HG02938 (cell line): ENCODE data around the gene SYCP2.
"Not testable (repeated sequence)": the region's sequence is repeated elsewhere in the genome, so short reads cannot be mapped to it uniquely, and the experiment has no call there.

Experiments used
- ATAC-seq: cut with Tn5 transposase; IDR thresholded peaks from one replicate; pipeline ENCODE4 v1.9.1; 2021; ENCODE audit warnings: mild to moderate bottlenecking, moderate library complexity; ENCODE audit not compliant: unreplicated experiment

SYCP2 gene, protein sequence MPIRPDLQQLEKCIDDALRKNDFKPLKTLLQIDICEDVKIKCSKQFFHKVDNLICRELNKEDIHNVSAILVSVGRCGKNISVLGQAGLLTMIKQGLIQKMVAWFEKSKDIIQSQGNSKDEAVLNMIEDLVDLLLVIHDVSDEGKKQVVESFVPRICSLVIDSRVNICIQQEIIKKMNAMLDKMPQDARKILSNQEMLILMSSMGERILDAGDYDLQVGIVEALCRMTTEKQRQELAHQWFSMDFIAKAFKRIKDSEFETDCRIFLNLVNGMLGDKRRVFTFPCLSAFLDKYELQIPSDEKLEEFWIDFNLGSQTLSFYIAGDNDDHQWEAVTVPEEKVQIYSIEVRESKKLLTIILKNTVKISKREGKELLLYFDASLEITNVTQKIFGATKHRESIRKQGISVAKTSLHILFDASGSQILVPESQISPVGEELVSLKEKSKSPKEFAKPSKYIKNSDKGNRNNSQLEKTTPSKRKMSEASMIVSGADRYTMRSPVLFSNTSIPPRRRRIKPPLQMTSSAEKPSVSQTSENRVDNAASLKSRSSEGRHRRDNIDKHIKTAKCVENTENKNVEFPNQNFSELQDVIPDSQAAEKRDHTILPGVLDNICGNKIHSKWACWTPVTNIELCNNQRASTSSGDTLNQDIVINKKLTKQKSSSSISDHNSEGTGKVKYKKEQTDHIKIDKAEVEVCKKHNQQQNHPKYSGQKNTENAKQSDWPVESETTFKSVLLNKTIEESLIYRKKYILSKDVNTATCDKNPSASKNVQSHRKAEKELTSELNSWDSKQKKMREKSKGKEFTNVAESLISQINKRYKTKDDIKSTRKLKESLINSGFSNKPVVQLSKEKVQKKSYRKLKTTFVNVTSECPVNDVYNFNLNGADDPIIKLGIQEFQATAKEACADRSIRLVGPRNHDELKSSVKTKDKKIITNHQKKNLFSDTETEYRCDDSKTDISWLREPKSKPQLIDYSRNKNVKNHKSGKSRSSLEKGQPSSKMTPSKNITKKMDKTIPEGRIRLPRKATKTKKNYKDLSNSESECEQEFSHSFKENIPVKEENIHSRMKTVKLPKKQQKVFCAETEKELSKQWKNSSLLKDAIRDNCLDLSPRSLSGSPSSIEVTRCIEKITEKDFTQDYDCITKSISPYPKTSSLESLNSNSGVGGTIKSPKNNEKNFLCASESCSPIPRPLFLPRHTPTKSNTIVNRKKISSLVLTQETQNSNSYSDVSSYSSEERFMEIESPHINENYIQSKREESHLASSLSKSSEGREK (N-terminal part only)

DNA sequence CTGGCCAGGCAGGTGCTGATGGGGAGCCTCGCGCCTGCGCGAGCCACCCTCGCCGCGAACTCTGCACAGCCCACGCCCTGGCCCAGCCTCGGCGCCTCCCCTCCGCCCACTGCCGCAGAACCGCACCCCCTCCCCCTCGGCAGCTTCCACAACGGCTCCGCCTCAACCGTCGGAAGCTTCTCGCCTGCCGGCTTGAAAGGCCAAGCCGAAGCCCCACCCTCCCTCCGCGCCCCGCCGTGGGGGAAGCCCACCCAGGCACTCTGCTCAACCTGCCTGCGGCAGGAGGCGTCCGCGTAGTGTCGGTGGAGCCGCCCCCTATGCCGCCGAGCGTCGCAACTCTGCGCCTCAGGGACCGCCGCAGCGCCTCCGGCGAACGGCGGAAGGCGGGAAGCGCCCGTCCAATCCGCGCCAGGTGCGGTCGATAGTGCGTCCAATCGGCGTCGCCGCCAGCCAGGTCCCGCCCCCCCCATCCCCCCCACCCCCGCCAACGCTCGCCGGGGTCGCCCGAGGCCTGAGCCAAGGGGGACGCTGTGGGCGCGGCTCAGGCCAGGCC, at the start of gene SYCP2:
Gene SYCP2, minus strand, starts transcription at position 342 of the 553 bp plus-strand sequence. CDS start 11,224 bp downstream, outside the sequence.
- peak; percentile 8 for ATAC-seq

DNA sequence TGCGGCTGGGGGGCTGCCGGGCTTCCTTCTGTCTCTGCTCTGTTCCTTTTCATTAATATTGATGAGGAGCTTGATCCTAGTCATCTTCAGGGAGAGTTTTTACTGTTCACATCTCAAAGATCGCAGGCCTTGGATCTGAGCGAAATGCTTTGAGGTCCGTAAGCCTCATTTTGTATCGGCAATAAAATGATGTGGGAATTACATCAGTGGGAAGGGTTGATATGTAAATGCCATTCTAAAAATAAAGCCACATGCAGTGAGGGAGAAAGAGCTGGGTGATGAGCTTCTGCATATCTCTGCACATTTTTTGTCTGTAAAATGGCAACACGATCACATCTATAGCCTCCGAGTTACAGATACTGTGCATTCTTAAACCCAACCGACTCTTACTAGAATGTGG, 49.6 kb upstream of the SYCP2 start:
- ATAC-seq: no peak

DNA sequence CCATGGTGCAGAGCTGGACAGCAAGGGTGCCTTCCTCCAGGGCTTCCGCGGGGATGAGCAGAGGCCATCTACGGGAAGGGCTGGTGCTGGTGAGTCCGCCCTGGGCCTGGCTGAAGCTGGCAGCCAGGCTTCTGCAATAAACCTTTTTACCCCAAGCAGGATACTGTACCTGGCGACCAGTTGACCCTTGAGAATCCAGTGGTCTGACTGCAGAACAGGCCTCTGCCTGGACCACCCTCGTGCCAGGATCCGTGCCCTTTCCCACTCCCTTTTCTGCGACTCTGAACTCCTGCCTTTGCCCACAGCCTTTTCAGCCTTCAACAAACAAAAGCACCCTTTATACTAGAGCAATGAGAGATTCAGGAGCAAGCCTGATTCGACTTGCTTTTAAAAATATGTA, 43.6 kb upstream of the SYCP2 start:
- ATAC-seq: no peak

DNA sequence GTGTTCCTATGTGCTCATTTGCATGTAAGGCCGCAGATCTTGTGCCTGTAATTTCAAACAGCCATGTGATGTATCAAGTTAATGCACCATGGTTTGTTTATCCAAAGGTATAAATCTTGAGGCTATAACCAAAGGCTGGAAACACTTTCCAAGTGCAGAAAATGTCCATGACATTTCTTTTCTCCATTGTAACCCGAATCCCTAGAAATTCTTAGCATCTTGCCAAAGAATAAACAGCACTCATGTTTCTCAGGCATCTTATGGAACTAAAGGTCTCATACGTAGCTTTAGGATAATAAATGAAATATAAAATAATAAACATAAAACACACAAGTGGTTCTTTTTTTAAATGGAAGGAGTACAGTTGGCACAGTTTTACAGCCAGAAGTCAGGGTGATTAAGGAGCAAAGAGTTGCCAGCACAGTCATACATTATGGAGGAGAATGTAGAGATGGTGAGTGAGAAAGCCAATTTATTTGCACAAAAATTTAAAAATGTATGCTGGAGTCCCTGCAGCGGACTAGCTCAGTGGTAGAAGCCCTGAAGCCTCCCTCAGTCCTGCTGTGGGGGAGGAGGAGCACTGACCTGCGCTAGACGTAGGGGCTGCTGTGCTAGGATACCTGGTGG, 42.8 kb upstream of the SYCP2 start:
- no peak for ATAC-seq

DNA sequence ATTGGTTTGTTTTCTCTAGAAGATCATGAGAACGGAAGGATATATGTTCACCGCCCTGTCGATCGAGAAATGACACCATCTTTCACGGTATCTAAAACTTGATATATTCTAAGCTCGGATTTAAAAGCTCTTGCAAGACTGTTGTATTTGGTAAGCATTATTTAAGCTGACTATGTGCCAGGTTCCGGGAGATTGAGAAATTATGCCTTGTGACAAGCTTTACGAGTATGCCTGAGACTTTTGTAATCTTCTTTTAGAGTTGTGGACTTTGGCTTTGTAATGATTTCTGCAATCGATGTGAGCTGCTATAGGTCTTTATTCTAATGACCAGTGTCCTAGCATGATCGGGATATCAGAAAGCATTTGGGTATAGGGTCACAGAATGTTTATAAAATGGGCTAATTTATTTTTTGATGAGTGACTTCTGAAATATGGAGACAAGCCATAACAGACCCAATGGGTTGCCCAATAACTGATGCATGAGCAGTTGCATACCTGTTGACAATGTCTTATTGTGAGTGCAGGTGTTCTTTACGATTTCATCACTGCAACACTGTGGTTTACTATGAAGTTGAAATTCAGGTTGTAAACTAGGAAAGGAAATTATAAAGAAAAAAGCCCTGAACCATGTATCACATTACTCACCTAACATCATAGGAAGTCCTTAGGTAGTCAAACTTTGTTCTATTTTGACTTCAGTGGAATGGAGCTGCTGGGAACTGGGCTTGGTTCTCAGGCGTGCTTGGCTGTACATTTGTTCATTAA, 38.8 kb upstream of the SYCP2 start:
- no peak for ATAC-seq

DNA sequence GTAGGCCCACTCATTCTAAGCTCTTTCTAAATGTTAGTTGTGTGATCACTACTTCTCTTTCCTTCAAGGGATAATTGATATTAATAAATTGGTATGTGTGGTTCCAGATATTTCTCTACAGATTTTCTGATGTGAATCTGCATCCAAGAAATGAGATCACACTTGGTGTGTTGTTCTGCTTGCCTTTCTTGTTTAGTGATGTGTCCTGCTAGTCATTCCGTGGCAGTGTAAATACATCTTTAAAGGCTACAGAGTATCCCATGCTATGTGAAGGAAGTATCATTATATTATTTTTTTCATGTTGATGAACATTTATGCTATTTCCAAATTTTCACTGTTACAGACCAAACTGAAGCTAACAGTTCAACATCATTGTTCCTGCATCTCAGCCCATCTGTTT, 38.0 kb upstream of the SYCP2 start:
- ATAC-seq: no peak

DNA sequence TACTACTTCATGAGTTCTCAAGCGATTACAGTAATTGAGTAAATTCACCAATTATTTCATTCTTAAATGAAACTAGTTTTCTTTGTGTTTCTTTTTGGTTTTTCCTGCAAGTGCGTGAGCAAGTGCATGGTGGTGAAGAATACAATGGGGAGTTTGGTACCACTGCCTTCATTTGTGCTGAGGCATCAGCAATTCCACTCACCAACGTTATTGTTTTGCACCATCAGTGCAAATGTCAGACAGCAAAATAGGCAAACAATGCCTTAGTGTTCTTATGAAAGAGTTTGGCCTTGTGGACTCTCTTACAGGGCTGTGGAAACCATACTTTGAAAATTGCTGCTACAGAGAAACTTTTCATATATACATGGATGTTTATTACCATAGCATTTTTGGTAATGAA, 33.0 kb upstream of the SYCP2 start:
- no peak for ATAC-seq

DNA sequence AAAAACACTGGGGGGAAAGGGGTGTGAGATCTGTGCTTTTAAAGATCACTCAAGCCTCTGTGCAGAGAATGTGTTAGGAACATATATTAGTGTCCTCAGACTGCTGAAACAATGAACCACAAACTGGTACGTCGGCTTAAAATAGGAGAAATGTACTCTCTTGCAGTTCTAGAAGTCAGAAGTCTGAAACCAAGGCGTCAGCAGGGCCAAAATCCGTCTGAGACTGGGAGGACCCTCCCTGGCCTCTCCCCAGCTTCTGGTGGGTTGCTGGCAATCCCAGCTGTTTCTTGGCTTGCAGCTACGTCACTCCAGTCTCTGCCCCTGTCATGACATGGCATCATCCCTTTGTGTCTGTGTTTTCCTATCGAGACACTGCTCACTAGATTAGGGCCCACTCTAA, 28.7 kb upstream of the SYCP2 start:
- no peak for ATAC-seq

DNA sequence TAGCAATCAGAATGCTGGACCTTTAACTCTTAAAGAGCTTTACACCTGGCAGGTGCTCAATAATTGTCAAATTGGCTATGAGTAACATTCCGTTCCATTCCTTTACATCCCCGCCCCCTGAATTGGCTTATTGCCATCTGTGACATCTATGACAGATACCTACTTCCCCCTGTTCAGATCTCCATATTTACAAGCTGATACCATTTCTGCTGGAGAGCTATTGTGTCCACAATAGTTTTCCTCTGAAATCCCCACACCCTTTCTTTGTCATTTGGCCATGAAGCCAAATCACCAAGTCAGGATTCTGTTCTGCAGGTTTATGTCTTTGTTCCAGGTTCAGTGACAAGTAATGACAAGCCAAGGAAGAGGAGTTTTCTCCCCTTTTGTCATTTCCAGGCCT, 28.0 kb upstream of the SYCP2 start:
- no peak for ATAC-seq

DNA sequence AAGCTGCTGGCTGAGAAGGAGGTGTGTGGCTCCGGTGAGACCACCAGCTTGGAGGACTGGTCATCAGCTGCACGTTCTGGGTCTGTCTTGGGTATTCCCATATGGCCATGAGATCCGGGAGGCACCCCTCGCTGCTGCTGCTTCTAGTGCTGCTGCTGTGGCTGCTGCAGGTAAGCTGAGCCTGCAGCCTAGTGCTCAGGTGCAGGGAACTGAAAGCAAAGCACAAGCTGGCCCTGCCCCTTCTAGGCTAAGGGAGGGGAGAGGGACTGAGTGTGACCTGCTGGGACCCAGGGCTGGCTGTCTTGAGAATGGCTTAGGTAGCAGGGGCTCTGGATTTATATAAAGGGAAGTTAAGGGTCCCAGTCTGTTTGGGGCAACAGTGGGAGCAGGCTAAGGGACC, 25.2 kb upstream of the SYCP2 start:
- ATAC-seq: no peak

DNA sequence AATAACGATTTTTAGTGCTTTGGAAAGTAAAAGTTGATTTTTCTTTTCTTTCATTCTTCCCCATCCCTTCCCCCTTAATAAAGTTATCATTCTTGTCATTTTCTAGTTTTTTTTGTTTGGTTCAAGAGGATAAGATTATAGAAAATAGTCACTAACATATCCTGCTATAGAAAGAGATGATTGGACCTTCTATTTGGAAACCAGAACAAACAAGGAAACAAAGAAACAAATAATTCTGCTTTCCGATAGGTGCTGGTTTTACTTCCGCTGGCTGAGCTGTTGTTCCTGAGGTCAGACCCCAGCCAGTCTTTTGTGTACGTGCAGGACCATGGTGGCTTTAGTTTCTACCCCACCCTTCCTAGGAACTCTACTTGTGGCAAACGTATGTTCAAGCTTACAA, 24.7 kb upstream of the SYCP2 start, which contains the start of gene CDH26:
Gene CDH26, plus strand, starts transcription at position 301 of the 400 bp plus-strand sequence. CDS start 304 bp downstream, outside the sequence.
- no peak for ATAC-seq

DNA sequence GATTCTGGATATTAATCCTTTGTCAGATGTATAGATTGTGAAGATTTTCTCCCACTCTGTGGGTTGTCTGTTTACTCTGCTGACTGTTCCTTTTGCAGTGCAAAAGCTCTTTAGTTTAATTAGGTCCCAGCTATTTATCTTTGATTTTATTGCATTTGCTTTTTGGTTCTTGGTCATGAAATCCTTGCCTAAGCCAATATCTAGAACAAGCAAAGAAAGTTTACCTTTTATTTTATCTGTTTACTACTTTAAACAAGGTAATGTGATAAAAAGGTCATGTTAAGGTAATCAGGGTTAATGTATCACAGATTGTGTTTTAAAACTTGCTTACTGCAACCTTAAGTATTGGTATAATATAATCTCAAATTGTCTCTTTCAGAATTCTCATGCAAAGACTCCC, 24.1 kb upstream of the SYCP2 start:
- ATAC-seq: not testable (repeated sequence)

DNA sequence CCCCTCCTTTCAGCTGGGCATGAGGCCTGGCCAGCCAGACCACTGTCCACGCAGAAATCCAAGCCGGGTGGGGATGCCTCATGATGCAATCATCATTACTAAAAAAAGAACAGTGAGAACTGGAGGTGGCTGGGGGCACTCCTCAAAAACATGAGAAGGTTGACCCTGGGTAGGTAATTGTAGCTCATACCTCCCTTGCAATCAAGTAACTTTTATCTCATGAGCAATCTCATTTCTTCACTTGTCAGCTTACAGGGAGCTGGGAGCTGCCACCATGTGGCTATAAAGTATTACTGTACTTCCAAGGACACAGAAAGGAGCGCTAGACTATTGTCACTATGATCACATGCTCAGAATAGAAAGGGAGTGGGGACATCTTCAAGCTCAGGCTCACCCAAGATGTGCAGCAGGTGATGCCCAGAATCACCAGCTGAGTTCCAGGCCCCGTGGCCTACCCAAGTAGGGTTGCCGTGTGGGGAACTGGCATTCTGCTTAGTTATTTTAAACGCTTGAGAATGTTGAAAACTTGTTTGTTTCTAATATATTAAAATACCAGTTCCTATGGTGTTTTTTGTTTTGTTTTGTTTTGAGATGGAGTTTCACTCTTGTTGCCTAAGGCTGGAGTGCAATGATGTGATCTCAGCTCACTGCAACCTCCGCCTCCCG, 21.8 kb upstream of the SYCP2 start:
- ATAC-seq: no peak

DNA sequence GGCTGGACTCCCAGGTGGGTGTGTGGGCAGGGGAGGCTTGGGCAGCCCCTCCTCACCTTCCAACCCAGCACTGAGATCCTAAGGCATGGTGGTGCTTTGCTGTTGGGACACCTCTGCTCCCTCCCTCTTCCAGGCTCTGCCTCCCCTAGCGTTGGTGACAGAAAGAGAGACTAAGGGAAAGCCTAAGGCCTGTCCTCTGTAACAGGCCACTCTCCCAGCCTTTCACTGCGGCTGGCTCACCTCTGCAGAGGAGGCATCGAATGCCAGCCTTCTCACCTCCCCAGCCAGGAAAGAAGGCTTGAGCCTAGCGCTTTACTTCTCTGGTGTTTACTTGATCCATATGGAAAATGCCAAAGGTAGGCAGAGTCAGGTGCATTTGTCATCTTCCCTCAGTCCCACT, 21.3 kb upstream of the SYCP2 start:
- ATAC-seq: no peak

DNA sequence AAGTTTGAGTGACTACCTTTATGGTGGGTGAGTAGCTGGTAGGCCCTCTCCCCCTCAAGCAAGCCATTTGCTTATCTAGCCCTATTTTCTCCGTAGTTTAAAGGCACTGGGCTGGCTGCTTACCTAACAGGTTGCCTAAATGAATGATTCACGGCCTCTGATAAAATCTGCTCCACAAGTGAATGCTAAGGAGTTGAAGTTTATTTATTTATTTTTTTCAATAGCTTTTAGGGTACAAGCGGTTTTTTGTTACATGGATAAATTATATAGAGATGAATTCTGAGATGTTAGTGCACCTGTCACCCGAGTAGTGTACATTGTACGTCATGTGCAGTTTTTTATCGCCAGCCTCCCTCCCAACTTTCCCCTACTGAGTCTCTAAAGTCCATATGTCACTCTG, 16.5 kb upstream of the SYCP2 start:
- no peak for ATAC-seq

DNA sequence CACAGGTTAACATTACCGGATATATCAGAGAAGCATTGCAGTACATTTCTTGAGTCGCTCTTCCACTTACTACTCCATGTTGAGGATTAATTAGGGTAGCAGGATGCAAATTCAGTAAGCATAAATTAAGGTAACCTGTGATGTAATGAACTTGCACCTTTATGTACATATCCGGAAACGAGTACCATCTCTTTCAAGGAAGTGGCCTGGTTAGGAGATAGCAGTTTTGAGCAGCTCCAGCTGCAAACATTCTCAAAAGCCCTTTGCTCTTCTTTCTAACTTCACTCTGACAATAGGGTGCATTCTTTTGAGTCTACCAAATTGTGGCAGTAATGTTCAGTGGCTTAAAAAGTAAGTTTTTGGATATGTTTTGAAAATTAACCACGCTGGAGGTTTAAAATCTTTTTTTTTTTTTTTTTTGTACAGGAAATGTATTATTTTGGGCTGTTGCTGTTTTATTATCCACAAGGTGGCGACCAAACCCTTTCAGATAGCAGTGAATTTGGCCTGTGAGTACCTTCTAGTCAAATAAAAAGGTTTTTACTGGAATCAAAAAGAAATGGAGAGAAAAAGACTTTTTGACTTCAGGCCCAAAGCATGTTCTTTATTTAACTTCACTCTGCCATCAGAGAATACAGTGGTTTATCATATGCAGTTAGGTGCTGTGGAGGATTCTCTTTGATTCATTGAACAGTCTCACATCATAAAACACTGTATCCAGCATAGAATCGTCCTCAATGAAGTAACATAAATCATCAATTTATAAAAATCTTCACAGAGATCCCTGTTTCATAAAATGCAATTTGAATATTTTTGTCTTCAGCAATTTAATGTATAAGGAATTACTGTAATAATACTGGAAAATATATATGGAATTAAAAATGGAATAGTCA, 15.6 kb upstream of the SYCP2 start:
- peak; percentile 82 for ATAC-seq

DNA sequence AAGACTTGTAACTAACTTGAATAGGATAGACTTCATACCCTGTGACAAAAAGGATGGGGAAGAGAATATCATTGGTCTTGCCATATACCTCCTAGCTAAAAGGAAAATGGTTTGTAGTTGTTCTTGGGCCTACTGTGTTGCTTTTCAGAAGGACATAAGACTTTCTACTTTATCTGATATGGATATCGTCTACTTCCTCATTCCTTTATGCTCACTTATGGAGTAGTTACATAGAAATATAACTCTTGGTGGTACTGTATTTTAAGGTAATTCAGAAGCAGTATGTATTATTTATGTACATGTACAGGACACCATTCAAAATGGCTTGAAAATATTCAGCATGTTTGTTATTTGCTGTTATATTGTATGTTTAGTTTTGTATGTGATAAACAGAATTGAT, 14.8 kb upstream of the SYCP2 start:
- no peak for ATAC-seq

DNA sequence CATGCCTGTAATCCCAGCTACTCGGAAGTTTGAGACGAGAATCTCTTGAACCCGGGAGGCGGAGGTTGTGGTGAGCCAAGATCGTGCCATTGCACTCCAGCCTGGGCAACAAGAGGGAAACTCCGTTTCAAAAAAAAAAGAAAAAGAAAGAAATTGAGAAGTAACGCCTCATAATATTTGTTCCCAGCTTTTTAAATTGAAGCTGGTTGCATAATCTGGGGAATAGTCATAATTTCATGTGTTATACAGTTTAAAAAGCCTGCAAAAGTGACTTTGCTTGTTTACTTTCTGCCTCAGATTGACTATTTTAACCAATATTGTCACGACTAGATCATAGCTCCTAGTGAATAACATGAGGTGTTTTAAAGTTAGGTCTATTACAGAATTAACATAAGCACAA, 13.9 kb upstream of the SYCP2 start:
- ATAC-seq: no peak
